HG03159 (cell line): ENCODE results near the gene PUS7L.
A peak's percentile ranks its signal among the peaks of the same experiment; 100 is the strongest.

Experiments used
- ATAC-seq: cut with Tn5 transposase; IDR thresholded peaks from one replicate; pipeline ENCODE4 v1.9.1; 2021; ENCODE audit warnings: mild to moderate bottlenecking, moderate library complexity; ENCODE audit not compliant: unreplicated experiment

PUS7L gene, protein sequence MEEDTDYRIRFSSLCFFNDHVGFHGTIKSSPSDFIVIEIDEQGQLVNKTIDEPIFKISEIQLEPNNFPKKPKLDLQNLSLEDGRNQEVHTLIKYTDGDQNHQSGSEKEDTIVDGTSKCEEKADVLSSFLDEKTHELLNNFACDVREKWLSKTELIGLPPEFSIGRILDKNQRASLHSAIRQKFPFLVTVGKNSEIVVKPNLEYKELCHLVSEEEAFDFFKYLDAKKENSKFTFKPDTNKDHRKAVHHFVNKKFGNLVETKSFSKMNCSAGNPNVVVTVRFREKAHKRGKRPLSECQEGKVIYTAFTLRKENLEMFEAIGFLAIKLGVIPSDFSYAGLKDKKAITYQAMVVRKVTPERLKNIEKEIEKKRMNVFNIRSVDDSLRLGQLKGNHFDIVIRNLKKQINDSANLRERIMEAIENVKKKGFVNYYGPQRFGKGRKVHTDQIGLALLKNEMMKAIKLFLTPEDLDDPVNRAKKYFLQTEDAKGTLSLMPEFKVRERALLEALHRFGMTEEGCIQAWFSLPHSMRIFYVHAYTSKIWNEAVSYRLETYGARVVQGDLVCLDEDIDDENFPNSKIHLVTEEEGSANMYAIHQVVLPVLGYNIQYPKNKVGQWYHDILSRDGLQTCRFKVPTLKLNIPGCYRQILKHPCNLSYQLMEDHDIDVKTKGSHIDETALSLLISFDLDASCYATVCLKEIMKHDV

DNA sequence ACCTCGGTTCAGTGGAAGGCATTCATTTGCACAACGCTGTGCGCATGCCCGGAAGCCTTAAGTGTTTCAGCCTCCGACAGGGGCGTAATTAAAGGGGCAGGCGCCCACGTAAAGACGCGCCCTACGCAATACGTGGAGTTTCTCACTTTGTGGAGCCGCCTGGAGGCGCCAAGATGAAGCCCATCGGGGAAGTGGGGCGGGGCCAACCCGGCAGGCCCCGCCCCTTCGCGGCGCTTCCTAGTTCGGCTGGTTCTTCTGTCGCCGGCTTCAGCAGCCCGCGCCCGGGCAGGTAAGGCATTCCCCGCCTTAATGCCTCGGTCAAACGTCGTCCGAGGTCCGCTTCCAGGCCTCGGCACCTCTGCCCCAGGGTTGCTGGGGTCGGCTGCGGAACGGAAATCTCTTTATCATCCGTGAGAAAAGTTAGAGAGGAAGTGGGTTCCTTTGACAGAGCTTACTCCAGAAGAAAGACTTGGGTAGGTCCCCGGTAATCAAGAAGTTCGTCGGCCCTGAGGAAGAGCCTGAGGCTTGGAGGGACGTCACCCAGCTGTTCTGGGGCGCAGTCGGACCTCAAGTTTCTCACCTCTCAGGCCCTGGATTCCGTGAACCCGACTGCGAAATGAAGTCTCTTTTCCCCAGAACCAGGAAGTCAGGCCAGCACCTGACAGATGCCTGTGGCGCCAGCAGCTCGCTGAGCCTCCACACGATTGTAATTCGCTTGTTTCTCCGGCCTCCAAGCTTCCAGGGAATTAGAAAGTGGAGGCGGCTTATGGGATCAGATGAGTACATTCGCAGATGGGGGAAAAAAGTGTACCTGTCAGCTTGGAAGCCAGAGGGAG lies at the start of gene PUS7L, which contains the start of gene IRAK4:
Gene PUS7L (minus strand): TSS at position 63 of the 836 bp plus-strand sequence. CDS start 3,545 bp downstream, outside the sequence.
Gene IRAK4 (plus strand): TSS at position 224 of the 836 bp plus-strand sequence. CDS start 9,161 bp downstream, outside the sequence.
- ATAC-seq, result peak; percentile 98

DNA sequence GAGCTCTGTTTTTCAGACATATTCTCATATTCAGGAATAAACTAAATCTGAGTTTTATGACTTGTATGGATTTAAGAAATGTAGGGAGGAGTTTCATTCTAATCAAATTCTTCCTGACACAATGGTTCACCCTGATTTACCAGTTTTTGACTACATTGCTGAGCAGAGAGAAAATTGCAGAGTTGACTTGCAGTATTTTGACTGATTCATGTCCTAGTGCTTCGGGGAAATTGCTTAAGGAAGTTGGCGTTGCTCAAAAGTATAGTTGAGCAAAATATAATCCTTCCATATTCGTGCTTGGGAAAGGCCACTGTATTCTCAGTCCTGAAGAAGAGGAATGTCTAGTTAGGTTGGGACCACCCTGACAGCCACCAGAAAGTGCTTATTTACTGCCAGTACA lies 48.8 kb upstream of the PUS7L start:
- ATAC-seq, result no peak

DNA sequence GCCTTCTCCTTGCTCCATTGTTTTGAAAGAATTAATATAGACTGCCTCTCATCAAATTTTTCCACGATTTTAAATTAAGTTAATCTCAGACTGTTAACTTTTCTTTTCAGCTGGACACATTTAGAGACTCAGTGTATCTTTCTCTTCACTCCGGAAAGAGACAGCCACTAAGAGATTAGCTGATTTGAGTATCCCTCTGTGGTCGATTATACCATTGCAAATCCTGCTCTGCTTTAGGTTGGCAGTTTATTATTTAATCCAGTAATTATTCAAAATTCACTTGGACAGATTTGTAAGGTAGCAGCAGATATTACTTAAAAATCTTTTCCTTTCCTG lies 48.1 kb upstream of the PUS7L start:
- ATAC-seq, result no peak

DNA sequence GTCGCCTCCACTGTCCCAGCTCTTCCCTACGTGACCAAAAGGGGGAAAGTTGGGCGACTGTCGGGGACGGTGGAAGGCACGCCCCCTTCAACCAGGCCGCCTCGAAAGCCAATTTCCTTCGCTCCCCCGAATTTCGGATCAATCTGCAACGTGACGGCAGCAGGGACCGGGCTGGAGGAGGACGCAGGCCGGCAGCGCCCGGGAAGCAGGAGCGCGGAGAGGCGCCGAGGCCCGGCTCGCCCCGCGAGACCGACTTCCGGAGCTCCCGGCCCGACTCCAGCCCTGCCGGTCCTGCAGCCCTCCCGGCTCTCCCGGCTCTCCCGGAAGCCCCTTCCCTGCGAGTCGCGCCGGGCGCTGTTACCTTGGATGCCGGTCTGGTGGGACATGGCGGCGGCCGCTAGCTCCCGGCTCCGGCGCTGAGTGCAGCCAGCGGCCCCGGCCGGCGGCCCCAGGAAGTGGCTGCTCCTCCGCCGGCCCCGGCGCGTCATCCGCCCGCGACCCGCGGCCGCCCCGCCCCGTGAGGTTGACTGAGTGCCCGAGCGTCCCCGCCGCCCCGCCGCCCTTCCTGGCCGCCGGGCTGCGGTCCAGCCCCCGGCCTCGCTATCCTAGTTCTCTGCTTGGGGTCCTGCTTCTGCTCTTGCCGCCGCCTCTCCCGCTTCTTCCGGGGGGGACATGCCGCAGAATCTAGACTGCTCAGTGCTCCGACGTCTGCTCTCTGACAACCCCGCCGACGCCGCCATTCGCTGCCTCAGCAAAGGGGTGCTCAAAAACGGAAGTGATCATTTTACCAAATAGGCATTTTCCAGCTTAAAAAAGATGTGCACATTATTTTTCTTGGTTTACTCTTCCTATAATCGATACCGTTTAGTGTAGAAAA lies 47.5 kb upstream of the PUS7L start, which contains the start of gene TWF1:
Gene TWF1 (minus strand): TSS at position 458 of the 877 bp plus-strand sequence. CDS start 72 bp downstream, at position 386.
- peak; percentile 97 for ATAC-seq

DNA sequence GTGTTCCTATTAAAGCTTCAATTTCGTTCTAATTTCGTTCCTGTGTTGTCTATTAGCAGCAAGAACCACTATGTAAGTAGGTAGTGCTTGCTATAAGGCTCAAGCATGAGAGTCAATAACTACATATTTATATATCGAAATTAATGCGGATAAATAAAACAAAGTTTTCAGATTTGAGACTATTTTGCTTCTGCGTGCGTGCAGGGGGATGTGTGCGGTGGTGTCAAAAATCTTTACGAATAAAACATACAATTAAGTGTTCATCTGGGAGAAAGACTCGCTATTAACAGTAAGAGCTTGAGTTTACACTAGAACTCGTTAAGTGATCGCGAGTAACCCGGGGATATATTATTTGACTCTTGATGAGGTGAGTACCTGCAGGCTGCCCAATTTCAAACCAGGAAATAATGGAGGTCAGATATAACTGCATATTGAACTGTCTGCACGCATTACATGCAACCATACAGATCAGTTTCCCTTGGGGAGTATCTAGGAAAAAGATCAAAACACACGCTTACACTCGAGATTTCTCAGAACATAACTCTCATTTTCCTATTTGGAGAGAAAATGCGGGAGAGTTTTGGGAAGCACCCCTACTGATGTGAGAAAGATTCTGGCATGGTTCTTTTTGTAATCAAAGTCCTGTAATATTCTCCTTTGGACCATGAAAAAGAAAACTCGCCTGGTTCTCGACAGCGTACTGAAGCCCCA lies 46.7 kb upstream of the PUS7L start:
- ATAC-seq, result no peak

DNA sequence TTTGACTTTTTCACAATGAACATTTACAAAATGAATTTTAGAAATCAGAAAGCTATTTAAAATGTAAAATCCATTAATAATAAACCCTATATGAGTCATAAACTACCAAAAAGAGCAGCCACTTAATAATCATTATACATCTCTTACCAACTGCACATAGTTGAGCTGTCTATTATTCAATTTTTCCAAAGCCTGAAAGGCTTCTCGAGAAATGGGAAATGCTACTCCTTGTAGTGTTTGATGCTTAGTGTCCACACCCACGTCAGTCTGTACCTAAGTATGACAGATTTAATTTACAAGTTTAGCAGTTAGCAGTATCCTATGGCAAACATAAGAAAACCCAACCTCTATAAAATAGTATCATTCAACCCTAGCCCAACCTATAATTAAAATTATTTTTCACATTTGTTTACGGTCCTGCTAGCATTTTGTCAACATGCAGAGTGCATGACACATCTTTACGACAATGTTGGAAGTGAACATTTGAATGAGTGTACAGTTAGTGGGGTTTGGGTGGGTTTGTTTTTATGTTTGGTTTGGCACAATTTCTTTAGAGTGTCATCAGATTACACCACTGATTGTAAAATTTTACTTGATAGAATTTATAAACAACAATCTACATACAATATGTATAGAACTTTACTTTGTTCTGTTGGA lies 39.1 kb upstream of the PUS7L start:
- no peak for ATAC-seq

DNA sequence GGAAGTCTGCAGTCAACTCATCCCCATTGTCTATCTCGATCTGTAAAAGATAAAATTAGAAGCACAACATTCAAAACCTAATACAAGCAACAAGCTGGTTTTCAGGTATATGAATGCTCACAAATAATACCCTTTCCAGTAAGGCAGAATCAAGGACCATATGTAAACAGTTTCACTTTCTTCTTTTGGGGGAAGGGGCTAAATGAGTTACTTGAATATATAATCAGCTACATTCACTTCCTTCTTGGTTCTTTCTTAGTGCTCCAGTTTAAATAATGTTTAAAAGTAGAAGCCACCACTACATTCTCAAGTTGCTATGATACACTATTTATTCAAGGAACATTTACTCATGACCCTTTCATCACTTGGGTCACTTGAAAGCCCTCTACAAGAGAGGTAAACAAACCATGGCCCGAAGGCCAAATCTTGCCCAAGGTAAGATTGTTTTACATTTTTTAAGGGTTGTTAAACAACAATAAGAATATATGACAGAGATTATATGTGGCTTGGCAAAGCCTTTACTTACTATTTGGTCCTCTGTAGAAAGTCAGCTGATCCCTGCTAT lies 37.2 kb upstream of the PUS7L start:
- peak; percentile 50 for ATAC-seq

DNA sequence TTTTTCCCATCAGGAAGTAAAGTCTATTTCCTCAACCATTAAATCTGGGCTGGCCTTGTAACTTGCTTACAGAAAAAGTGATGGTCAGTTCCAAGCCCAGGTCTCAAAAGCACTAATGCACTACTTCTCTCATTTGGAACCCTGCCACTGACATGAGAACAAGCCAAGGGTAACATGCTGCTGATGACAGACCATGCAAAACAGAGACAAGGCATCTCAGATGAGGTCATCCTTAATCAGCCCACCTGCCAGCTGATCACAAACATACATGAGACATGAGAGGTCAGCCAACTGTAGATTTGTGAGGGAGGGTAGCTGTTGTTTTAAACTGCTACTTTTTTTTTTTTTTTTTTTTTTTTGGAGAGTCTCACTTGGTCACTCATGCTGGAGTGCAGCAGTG lies 31.4 kb upstream of the PUS7L start:
- no peak for ATAC-seq

DNA sequence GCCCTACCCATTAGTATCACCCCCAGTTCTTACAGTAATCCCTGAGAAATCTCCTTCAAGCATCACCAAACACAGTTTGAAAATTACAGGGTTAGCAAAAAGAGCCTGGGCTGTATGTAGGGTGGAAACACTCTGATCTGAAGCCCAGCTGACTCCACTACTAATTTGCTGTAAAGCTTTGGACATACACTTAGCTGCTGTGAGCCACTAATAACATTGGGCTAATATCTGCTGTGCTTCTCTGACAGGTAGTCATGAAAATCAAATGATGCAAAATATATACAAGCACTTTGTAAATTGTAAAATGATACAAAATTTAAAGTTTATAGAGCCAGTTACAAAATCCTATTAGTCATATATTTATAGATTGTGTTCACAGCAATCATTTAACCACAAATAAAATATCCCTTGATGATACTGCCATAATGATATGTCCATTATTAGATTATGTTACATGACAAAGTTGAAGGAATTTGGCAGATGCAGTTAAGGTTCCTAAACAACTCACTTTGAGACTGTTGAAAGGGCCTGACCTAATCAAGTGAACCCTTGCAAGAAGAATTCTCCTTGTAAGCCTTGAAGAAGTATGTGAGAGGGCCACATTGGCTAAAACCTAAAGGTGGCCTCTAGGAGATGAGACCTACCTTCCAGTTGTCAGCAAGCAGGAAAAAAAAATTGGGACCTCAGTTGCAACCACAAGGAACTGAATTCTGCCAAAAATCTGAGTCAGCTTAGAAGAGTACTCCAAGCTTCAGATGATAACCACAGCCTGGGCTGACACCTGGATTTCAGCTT lies 28.5 kb upstream of the PUS7L start:
- no peak for ATAC-seq

DNA sequence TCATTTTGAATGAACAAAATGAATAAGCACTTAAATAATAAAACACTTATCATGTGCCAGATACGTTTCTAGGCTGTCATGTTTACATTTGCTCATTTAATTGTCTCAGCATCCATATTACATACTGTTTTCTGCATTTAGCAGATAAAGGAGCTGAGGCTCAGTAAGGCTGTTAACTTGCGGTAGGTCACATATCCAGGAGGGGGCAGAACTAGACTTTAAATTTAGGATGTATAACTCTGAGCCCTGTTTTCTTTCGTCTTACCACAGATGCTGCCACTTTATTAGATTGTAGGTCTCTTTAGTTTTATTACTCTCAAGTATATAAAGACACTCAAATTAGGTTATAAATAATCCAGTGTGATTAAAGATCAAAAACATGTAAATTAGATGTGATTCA lies 17.9 kb upstream of the PUS7L start:
- peak; percentile 62 for ATAC-seq

DNA sequence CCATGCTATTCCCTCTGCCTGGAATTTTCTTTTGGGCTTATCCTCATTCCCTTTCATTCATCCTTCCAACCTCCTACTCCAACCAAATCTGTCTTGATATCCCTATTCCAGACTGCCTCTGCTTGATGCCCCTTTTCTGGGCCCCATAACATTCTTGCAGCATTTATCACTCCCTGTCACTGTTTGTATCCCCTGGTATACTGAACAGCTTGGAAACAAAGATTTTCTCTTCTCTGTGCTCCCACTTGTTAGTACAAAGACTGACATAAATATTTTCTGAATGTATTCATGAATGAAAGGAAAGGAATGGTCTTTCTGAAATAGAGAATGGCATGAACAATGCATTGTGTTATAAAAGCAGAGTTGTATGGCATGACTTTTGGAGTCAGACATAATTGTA lies 7.7 kb upstream of the PUS7L start:
- no peak for ATAC-seq

DNA sequence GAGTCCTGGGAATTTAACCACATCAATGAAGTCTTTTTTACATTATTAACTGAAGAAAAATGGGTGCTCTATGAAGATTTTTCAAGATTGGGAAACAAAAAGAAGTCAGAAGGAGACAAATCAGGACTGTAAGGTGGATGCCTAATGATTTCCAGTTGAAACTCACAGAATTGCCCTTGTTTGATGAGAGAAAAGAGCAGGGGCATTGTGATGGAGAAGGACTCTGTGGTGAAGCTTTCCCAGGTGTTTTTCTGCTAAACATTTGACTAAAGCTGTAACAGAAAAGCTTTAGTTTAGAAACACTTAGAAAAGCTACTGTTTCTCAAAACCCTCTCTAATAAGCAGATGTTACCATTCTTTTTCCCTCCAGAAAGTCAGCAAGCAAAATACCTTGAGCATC lies 5.9 kb upstream of the PUS7L start:
- ATAC-seq, result no peak

DNA sequence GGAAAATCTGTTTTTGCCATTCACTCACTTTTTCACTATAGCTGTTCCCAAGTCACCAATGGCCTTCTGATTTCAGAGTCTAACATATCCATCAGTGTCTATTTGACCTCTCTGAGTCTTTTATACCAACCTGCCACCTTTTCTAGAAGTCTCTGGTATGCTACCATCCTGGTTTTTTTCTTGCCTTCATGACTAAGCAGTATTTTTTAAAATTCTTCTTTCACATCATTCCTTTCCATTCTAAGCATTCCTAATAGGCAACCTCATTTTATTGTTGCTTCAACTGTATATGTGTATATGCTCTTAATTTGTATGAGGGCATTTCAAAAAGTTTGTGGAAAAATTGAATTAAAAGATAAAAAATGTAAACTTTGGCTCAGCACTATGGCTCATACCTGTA lies 5.2 kb upstream of the PUS7L start:
- no peak for ATAC-seq

DNA sequence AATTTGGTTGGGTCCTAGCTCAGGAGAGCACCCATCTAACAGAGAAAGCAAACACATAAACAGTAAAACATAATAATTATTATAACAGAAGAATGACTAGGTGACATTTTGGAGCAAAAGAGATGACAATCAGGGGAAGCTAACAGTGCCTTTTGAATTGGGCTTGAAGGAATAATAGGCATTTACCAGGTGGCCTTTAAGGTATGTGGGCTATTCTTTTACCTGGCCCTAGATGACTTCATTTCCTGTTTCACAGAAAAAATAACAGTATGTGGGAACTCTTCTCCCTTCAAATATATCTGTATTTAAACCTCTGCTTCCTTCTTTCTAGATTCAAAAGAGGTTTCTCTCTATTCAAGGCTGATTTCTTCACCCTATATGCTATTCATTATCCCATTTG lies 4.0 kb upstream of the PUS7L start:
- no peak for ATAC-seq

DNA sequence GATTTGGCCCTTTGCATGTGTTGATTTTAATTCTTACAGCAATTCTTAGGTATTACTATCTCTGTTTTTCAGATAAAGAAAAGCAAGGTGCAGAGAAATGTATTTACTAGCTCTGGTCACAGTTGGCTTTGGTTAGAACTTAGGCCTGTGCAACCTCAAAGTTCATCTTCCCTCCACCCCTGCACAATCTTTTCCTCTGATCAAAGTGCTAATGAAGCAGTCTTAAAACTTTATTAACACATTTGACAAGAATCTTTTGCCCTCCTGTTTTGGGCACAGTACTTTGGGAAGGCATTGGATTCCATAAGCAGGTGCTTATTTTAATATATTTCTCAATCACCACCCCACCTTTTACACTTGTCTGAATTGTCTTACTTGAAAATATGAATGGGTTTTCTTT lies 2.9 kb upstream of the PUS7L start:
- ATAC-seq, result no peak

DNA sequence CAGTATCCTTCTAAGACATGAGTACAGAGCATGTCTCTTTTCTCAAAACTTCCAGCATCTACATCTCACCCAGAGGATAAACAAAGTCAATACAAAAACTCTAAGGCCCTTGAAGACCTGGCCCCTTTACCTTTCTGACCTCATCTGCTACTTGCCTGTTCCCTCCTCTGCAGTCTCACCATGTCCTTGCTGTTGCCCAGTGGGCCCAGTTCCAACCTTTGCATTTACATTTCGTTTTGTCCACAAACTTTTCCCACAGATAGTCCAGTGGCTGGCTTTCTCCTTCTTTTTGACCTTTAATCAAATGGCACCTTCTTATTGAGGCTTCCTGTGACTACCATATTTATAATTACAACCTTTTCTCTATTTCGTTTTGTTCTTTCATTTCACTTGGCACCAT lies 1.8 kb upstream of the PUS7L start:
- no peak for ATAC-seq

DNA sequence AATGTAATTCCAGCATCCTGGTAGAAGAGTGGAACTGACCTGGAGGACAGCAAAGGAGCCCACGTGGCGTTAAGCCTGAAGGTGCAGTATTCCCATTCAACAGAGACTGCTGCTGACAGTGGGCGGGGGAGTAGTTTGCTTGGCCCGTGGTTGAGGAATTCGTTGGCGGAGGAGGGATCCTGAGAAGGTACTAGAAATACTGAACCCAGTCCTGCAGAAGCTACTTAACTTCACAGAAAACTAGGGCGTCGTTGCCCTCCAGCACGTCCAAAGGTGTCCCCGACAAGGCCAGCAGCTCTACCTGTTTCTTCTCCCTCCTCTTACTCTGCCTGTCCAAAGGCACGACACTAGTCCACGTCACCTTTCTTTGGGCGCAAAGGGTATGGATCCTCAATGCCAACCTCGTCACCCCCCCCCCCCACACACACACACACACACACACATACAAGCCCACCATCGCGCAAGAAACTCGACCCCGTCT lies 303 bp downstream of the PUS7L start:
- peak; percentile 7 for ATAC-seq

DNA sequence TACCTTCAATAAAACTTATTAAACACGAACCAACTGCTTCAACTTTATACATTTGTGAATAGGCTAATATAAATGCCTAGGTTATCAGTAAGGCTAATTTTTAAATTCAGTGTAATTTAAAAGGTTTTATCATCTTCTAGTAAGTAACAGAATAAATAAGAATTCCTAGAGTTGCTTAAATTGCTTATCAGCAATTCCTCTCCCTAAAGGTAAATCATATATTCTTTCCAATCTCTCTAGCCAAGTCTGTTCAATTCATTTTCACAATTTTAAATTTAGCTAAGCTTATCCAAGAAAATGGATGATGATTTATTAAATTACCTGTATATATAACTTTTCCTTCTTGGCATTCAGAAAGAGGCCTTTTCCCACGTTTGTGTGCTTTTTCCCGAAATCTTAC lies 4.6 kb downstream of the PUS7L start:
- ATAC-seq, result no peak
